Measurements from ENCODE around the gene CCT5.

DNA sequence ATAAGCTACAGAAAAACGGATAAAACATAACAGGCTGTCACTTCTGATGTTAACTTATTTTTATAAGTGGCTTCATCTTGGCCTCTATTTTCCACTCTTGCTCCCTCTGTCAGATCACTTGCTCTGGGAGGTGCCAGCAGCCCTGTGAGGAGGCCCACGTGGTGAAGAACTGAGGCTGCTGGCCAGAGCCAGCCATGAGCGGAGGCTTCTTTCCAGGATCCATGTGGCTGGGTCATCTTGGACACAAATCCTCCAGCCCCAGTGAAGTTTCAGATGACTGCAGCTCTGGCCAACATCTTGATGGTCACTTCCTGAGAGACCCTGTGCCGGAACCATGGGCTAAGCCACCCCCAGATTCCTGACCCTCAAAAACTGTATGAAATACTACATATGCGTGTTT lies 65.1 kb downstream of the CCT5 start:
- TF ChIP-seq, protein P1, sequence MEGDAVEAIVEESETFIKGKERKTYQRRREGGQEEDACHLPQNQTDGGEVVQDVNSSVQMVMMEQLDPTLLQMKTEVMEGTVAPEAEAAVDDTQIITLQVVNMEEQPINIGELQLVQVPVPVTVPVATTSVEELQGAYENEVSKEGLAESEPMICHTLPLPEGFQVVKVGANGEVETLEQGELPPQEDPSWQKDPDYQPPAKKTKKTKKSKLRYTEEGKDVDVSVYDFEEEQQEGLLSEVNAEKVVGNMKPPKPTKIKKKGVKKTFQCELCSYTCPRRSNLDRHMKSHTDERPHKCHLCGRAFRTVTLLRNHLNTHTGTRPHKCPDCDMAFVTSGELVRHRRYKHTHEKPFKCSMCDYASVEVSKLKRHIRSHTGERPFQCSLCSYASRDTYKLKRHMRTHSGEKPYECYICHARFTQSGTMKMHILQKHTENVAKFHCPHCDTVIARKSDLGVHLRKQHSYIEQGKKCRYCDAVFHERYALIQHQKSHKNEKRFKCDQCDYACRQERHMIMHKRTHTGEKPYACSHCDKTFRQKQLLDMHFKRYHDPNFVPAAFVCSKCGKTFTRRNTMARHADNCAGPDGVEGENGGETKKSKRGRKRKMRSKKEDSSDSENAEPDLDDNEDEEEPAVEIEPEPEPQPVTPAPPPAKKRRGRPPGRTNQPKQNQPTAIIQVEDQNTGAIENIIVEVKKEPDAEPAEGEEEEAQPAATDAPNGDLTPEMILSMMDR (IDR thresholded peaks at IDR 0.05), result no peak
- TF ChIP-seq EZH2 (IDR thresholded peaks at IDR 0.05; ENCODE audit: borderline replicate concordance, insufficient read depth, low read depth, low read length, poor library complexity, severe bottlenecking), result no peak
